Sigmoid colon (tissue), 7 donors: ENCODE measurements around the gene P2RX4. TPM values are rescaled to one million over a fixed set of nuclear protein-coding genes. Genes with fewer than 3 reads are reported as not detected.
"Not testable (repeated sequence)": the region's sequence is repeated elsewhere in the genome, so short reads cannot be mapped to it uniquely, and the experiment has no call there.

Source experiments
- DNase-seq: peaks from one replicate; pipeline ENCODE4 v3.0.0-alpha.2; 2019
- H3K27ac ChIP-seq, 4 donors: fragments of 200-600 bp; sonication (generic); one replicate each; pipeline ENCODE4 v1.5.1; 2016 to 2019; ENCODE audit warnings: mild to moderate bottlenecking in 1 of 4
- H3K27me3 ChIP-seq, 3 donors: fragments of 200-600 bp; sonication (generic); one replicate each; pipeline ENCODE4 v1.5.1; 2019; ENCODE audit warnings: mild to moderate bottlenecking in 1 of 3
- H3K36me3 ChIP-seq, 4 donors: fragments of 200-600 bp; sonication (generic); one replicate each; pipeline ENCODE4 v1.5.1; 2016 to 2019
- H3K4me1 ChIP-seq, 4 donors: fragments of 200-600 bp; sonication (generic); one replicate each; pipeline ENCODE4 v1.5.1; 2017 to 2019
- H3K4me3 ChIP-seq, 4 donors: fragments of 200-600 bp; sonication (generic); one replicate each; pipeline ENCODE4 v1.5.1; 2017 to 2019; ENCODE audit warnings: mild to moderate bottlenecking in 2 of 4, moderate library complexity in 1 of 4
- H3K9me3 ChIP-seq, 4 donors: fragments of 200-600 bp in 3 of 4; sonication (generic) in 3 of 4; one replicate each; pipeline versions ENCODE4 v1.5.1 to v1.6.1; 2013 to 2019
- CTCF ChIP-seq, 4 experiments: fragments of 450-650 bp in 3 of 4; fragments of 200-600 bp in 1 of 4; IDR thresholded peaks; one replicate each; pipeline ENCODE4 v1.5.1; 2016 to 2019; ENCODE audit warnings: antibody characterized with exemption in 4 of 4, mild to moderate bottlenecking in 3 of 4, moderate library complexity in 2 of 4
- EP300 ChIP-seq, 4 donors: sonication (generic); formaldehyde crosslinking; IDR thresholded peaks; one replicate each; pipeline ENCODE4 v1.6.1; 2017; ENCODE audit warnings: antibody characterized with exemption in 4 of 4
- POLR2A ChIP-seq, 2 donors: fragments of 450-650 bp; IDR thresholded peaks; one replicate each; pipeline ENCODE4 v1.6.1; 2016; ENCODE audit warnings: antibody characterized with exemption in 2 of 2, mild to moderate bottlenecking in 2 of 2, moderate library complexity in 2 of 2
- POLR2AphosphoS5 ChIP-seq, 4 donors: sonication (generic); formaldehyde crosslinking; IDR thresholded peaks; one replicate each; pipeline ENCODE4 v1.6.1; 2017; ENCODE audit warnings: antibody characterized with exemption in 4 of 4
- WGBS, 2 donors: extraction: QIAGEN DNeasy Blood & Tissue Kit; methylation state at CpG; one replicate each; pipeline ENCODE4 v1.1.7; 2013; 5-methylcytosine and 5-hydroxymethylcytosine counted together
- intact Hi-C: fragments of 100-400 bp; cut with DNase I; formaldehyde crosslinking; loops from one replicate; pipeline ENCODE4 v1.15.1; 2023
- polyA plus RNA-seq, 3 donors: library from polyadenylated mRNA; stranded (reverse); fragments of 200-250 nt; gene quantifications; one replicate each; pipeline ENCODE4 v1.2.3, GENCODE V29; 2013
- total RNA-seq, 4 donors: library from RNA; depleted of rRNA; stranded (reverse); fragments of >200 nt; gene quantifications; one replicate each; pipeline ENCODE4 v1.1.0, GENCODE V29; 2016
- donor health status: healthy with polysubstance abuse.
- donor health status: Bipolar disorder and iron deficiency.
- donor health status: healthy.

The P2RX4 gene
- total and polyA plus RNA-seq, 7 donors = 26.0 to 84.4 (median 36.9) TPM

DNA sequence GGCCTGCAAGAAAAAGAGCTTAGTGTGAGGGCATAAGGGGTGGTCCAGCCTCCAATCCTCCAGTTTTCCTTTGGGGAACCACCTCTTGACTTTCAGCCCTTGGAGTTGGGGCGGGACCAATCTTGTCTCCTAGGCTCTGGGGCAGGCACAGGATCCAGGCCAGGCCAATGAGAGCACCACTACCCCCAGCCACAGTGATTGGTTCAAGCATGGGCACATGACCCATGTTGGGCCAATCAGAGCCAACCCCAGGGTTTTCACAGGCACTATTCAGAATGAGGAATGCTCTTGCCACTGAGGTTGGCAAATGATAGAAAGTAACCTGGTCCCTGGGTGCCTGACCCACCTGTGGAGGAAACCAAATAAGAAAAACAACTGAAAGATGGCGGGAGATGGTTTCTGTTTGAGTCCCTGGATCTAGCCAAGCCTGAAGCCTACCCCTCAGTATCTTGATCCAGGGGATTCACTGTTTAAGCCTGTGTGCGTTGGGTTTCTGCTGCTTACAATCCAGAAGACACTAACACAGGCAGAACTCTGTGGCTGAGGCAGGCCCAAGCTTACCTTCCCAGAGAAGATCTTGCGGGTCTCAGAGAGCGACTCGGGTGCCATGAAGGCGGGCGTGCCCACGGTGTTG lies 42.9 kb downstream of the P2RX4 start:
- 94 to 97% methylated on average over 9 of the region's 9 CpGs for WGBS, 2 donors
- TF ChIP-seq POLR2A (IDR thresholded peaks at IDR 0.05) (no peak), CTCF (IDR thresholded peaks at IDR 0.05) (no peak), EP300 (IDR thresholded peaks at IDR 0.05) (no peak), POLR2AphosphoS5 (IDR thresholded peaks at IDR 0.05) (no peak)
- H3K36me3 ChIP-seq = peaks cover 4 to 77% (median 38%) of the 10 kb centered on the region in 4 donors

DNA sequence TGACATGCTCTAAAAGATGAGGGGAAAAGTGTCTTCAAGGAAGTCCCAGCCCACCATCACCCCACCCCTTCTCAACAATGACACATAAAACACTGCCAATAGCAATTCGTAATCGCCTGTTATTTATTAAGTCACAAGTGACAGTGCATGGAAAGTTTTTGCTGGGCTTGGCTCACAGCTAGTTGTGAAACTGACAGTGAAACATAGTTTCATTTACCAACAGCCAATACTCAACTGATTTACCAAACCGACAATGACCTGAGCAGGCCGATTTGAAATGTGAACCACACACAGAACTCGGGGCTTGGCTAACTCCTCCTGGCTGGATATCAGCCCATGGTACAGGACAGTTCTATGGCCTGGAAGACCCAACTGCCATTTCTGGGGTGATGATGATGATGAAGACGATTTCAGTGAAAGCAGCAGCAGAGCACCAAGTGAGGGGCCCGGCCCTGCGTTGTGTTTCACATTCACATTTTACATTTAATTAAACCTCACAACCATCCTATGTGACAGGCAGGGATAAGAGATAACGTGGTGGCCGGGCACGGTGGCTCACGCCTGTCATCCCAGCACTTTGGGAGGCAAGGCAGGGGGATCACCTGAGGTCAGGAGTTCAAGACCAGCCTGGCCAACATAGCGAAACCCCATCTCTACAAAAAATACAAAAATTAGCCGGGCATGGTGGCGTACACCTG lies 43.9 kb downstream of the P2RX4 start:
- no peaks in the 10 kb centered on the region for H3K4me1 ChIP-seq
- no peak overlapping the region for H3K4me3 ChIP-seq
- H3K27ac ChIP-seq = no peak overlapping the region
- DNase-seq = no peak
- 96 to 97% methylated on average over 15 of the region's 15 CpGs for WGBS, 2 donors
- no peaks in the 10 kb centered on the region for H3K27me3 ChIP-seq
- peaks cover 4 to 73% (median 31%) of the 10 kb centered on the region in 4 donors for H3K36me3 ChIP-seq
- intact Hi-C loops = no loop called here
- H3K9me3 ChIP-seq = no peaks in the 10 kb centered on the region
- TF ChIP-seq POLR2AphosphoS5 (IDR thresholded peaks at IDR 0.05) = no peak
- TF ChIP-seq POLR2A (IDR thresholded peaks at IDR 0.05) = no peak
- no peak for TF ChIP-seq EP300 (IDR thresholded peaks at IDR 0.05)
- TF ChIP-seq CTCF (IDR thresholded peaks at IDR 0.05) = no peak

More for the DNA sequence above, 42.9 kb downstream of the P2RX4 start:
- no peak for DNase-seq
- Histone ChIP-seq H3K4me1 (no peaks in the 10 kb centered on the region), H3K27me3 (no peaks in the 10 kb centered on the region), H3K4me3 (no peak overlapping the region), H3K27ac (no peak overlapping the region), H3K9me3 (no peaks in the 10 kb centered on the region)
- intact Hi-C loops = no loop called here

DNA sequence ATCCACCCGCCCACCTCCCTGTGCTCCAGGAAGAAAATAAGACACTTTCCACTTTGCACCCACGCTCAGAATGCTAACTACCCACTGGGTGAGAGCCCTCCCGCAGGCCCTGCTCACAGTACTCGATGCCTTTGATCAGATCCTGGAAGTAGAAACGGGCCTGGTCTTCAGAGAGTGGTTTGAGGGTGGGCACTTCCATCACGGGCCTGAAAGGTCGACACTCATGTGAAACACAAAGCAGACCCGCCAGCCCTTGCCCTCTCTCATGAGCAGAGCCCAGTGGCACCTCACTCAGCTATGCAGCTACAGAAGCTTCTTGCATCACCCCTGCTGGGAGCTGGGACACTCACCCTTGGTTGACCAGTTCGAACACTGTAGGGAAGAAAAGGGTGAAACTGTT lies 45.5 kb downstream of the P2RX4 start:
- WGBS, 2 donors = 92% methylated on average over 9 of the region's 9 CpGs
- TF ChIP-seq EP300 (IDR thresholded peaks at IDR 0.05) (no peak), CTCF (IDR thresholded peaks at IDR 0.05) (no peak)
- intact Hi-C loops = no loop called here
- DNase-seq = no peak
- Histone ChIP-seq H3K36me3 (peaks cover 17 to 73% (median 26%) of the 10 kb centered on the region in 4 donors), H3K9me3 (no peaks in the 10 kb centered on the region), H3K4me1 (no peaks in the 10 kb centered on the region), H3K4me3 (no peak overlapping the region), H3K27me3 (no peaks in the 10 kb centered on the region), H3K27ac (no peak overlapping the region)

- H3K27me3 ChIP-seq, H3K4me1 ChIP-seq, H3K9me3 ChIP-seq, H3K27ac ChIP-seq, intact Hi-C loops, DNase-seq, H3K4me3 ChIP-seq: not testable (repeated sequence)
- WGBS, 2 donors = 87 to 94% methylated on average over 8 of the region's 8 CpGs
- H3K36me3 ChIP-seq = peaks cover 13 to 71% (median 30%) of the 10 kb centered on the region in 4 donors
Observed at GRCh38 chr12:121257704-121258449, 47.9 kb downstream of the P2RX4 start.

DNA sequence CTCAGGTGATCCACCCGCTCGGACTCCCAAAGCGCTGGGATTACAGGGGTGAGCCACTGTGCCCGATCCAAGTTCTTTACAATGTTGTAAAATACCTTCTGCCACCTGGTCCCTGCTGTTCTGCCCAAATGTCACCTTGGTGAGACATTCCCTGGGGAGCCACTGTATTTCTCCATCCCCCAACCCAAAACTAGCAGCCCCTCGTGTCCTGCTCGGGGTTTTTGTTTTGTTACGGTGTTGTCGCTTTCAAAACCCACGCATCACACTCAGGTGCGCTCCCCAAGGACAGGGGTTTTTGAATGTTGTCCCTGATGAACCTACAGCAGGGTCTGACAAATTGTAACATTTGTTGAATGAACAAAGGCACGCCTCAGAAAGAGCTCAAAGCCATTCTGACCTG lies 49.1 kb downstream of the P2RX4 start:
- TF ChIP-seq POLR2AphosphoS5 (IDR thresholded peaks at IDR 0.05) (no peak), POLR2A (IDR thresholded peaks at IDR 0.05) (no peak), EP300 (IDR thresholded peaks at IDR 0.05) (no peak), CTCF (IDR thresholded peaks at IDR 0.05) (no peak)
- intact Hi-C loops = no loop called here

More for the DNA sequence above, 49.1 kb downstream of the P2RX4 start:
- Histone ChIP-seq H3K27ac (no peak overlapping the region), H3K4me3 (no peak overlapping the region), H3K9me3 (no peaks in the 10 kb centered on the region), H3K27me3 (no peaks in the 10 kb centered on the region), H3K4me1 (no peaks in the 10 kb centered on the region), H3K36me3 (peaks cover 19 to 71% (median 30%) of the 10 kb centered on the region in 4 donors)
- DNase-seq = no peak
- 96 to 98% methylated on average over 11 of the region's 11 CpGs for WGBS, 2 donors
